K562 (cell line): Measurements from ENCODE around the gene CLIP1. TPM values are rescaled to one million over a fixed set of nuclear protein-coding genes. Genes with fewer than 3 reads are reported as not detected.

Experiments
- ATAC-seq: fragments of 200-7000 bp; cut with Tn5 transposase; 3 replicates; pipeline ENCODE4 v1.9.1; 2020; ENCODE audit warnings: moderate library complexity
- BruUV-seq: library from RNA; stranded (reverse); fragments of 400-500 nt; replicated peaks from 2 replicates; lab custom pipeline; 2021; lab: Mats Ljungman, UMichigan
- CTCF ChIA-PET: fragments of 300-600 bp; formaldehyde crosslinking; extraction: SDS; loops from one replicate; lab custom pipeline; 2021; ENCODE audit warnings: low intra/inter-chr PET ratio; lab: Yijun Ruan, JAX
- POLR2A ChIA-PET: fragments of 300-600, 350-650 bp; sonication (Branson Sonifier 250); formaldehyde crosslinking; extraction: SDS; loops from one replicate; lab custom pipeline; 2021; ENCODE audit warnings: antibody characterized with exemption, inconsistent platforms; lab: Yijun Ruan, JAX
- DNase-seq, 4 experiments: peaks; one replicate each; pipeline versions ENCODE4 v3.0.0 to v3.0.0-alpha.2; 2011 to 2018; ENCODE audit warnings: low spot score in 3 of 4, mixed read lengths in 3 of 4; ENCODE audit errors: extremely low read depth in 1 of 4
- FAIRE-seq: peaks from 2 replicates; lab custom pipeline; 2011; peaks lifted over from hg19 to GRCh38; lab: Jason Lieb, UNC
- H2AFZ ChIP-seq: 2 replicates; pipeline ENCODE4 v1.6.0; 2011; ENCODE audit warnings: low read depth, low read length, control low read depth, inconsistent platforms
- H3K27ac ChIP-seq: fragments of 200-600 bp; 3 replicates; pipeline ENCODE4 v1.8.0; 2011; ENCODE audit warnings: low read depth, mild to moderate bottlenecking, control low read depth, inconsistent platforms, low read length, moderate library complexity, mixed read lengths; ENCODE audit errors: extremely low read depth
- H3K27me3 ChIP-seq, 2 experiments: fragments of 300-600 bp in 1 of 2; 2 replicates in 1 of 2; 3 replicates in 1 of 2; pipeline versions ENCODE4 v1.6.0 to v1.8.0; 2011; ENCODE audit warnings: inconsistent platforms in 2 of 2, low read length in 2 of 2, mild to moderate bottlenecking in 1 of 2, mixed read lengths in 1 of 2, moderate library complexity in 1 of 2; ENCODE audit not compliant: control insufficient read depth in 2 of 2, insufficient read depth in 2 of 2
- H3K36me3 ChIP-seq: fragments of 300-600 bp; 3 replicates; pipeline ENCODE4 v1.8.0; 2011; ENCODE audit warnings: mild to moderate bottlenecking, low read length, inconsistent platforms; ENCODE audit not compliant: control insufficient read depth, insufficient read depth
- H3K4me1 ChIP-seq, 2 experiments: fragments of 200-600 bp in 1 of 2; replicated peaks in 1 of 2; 2 replicates in 1 of 2; 3 replicates in 1 of 2; pipeline versions ENCODE4 v1.5.1 to v1.8.0; 2011; ENCODE audit warnings: inconsistent platforms in 2 of 2, low read length in 2 of 2, mild to moderate bottlenecking in 1 of 2, mixed read lengths in 1 of 2, moderate library complexity in 1 of 2; ENCODE audit not compliant: control insufficient read depth in 2 of 2, insufficient read depth in 2 of 2
- H3K4me2 ChIP-seq: 2 replicates; pipeline ENCODE4 v1.6.1; 2011; ENCODE audit warnings: low read length, control low read depth, inconsistent platforms, mixed read lengths; ENCODE audit not compliant: insufficient read depth
- H3K4me3 ChIP-seq: fragments of 200-600 bp; sonication (generic), shearing (Covaris generic); 2 replicates; pipeline ENCODE4 v1.5.1; 2016; ENCODE audit warnings: control low read depth, inconsistent platforms
- H3K79me2 ChIP-seq: fragments of 200-600 bp; 3 replicates; pipeline ENCODE4 v1.8.0; 2011; ENCODE audit warnings: low read length, inconsistent platforms; ENCODE audit not compliant: control insufficient read depth, insufficient read depth
- H3K9ac ChIP-seq, 2 experiments: 2 replicates each; pipeline versions ENCODE4 v1.6.0 to v1.6.1; 2011; ENCODE audit warnings: low read depth in 2 of 2, low read length in 2 of 2, control low read depth in 1 of 2, inconsistent platforms in 1 of 2, mild to moderate bottlenecking in 1 of 2, mixed read lengths in 1 of 2; ENCODE audit not compliant: insufficient read depth in 1 of 2
- H3K9me1 ChIP-seq: one replicate; pipeline ENCODE4 v1.6.0; 2011; ENCODE audit warnings: inconsistent platforms, mild to moderate bottlenecking, low read length, moderate library complexity; ENCODE audit not compliant: control insufficient read depth, insufficient read depth
- H3K9me3 ChIP-seq: replicated peaks from 2 replicates; pipeline ENCODE4 v1.5.1; 2011; ENCODE audit warnings: low read depth, low read length, inconsistent platforms; ENCODE audit not compliant: control insufficient read depth, insufficient read depth
- H4K20me1 ChIP-seq: replicated peaks from 2 replicates; pipeline ENCODE4 v1.6.1; 2011; ENCODE audit warnings: low read length, inconsistent platforms, mixed read lengths; ENCODE audit not compliant: control insufficient read depth, insufficient read depth
- BMI1 ChIP-seq: fragments of 150-350 bp; IDR thresholded peaks from 2 replicates; pipeline ENCODE4 v1.6.1; 2014; ENCODE audit warnings: low read length
- CC2D1A ChIP-seq: fragments of 450-650 bp; IDR thresholded peaks from 2 replicates; pipeline ENCODE4 v1.6.1; 2017; ENCODE audit warnings: mild to moderate bottlenecking
- CHD2 ChIP-seq: IDR thresholded peaks from 2 replicates; pipeline ENCODE4 v1.6.1; 2011; ENCODE audit warnings: low read depth, low read length
- MYNN ChIP-seq, 2 experiments: sonication (generic); formaldehyde crosslinking in 1 of 2; IDR thresholded peaks; 2 replicates each; pipeline versions ENCODE4 v1.5.0 to v1.6.1; 2016 to 2020; ENCODE audit warnings: antibody characterized with exemption in 1 of 2, missing genetic modification reagents in 1 of 2
- NBN ChIP-seq: fragments of 450-650 bp; IDR thresholded peaks from 2 replicates; pipeline ENCODE4 v1.6.1; 2016; ENCODE audit warnings: low read depth, mild to moderate bottlenecking
- PHB ChIP-seq: fragments of 250-450 bp; sonication (Bioruptor Pico); IDR thresholded peaks from 2 replicates; pipeline ENCODE4 v1.5.0; 2021
- WGBS: fragments of 100-300 bp; shearing (Covaris generic); methylation state at CpG from one replicate; pipeline ENCODE4 v1.1.6; 2016; ENCODE audit warnings: low coverage, mixed read lengths; ENCODE audit not compliant: insufficient coverage; ENCODE audit errors: missing lambda C conversion rate; 5-methylcytosine and 5-hydroxymethylcytosine counted together
- in situ Hi-C: fragments of 300-500 bp; cut with MboI; formaldehyde crosslinking; loops from 4 replicates; pipeline ENCODE4 v1.15.0; 2018; ENCODE audit warnings: inconsistent platforms, mixed read lengths
- intact Hi-C: fragments of 100-400 bp; cut with micrococcal nuclease; formaldehyde crosslinking; loops from 2 replicates; pipeline ENCODE4 v1.14.2; 2022
- polyA plus RNA-seq, 8 experiments: library from polyadenylated mRNA; depleted of rRNA in 4 of 8; stranded (reverse) in 5 of 8; unstranded in 3 of 8; fragments of >200 nt; fragmentation: Nextera tagmentation in 2 of 8; fragmentation: Illumina TruSeq in 1 of 8; extraction: Ambion mirVana in 2 of 8; extraction: Trizol in 1 of 8; gene quantifications; 2 replicates each; pipeline versions ENCODE4 v1.2.1 to v1.2.3, GENCODE V29; 2011 to 2014; ENCODE audit warnings: inconsistent platforms in 1 of 8, missing spikeins in 1 of 8
- total RNA-seq, 7 experiments: library from RNA; depleted of rRNA in 6 of 7; stranded (reverse); fragments of >200 nt in 6 of 7; fragmentation: Illumina TruSeq in 2 of 7; extraction: Trizol in 2 of 7; gene quantifications; 2 replicates each; pipeline versions ENCODE4 v1.2.1 to v1.2.3, GENCODE V29; 2011 to 2021; ENCODE audit warnings: low replicate concordance in 1 of 7
- TF ChIP-seq, protein P1 (sequence below): fragments of 450-650 bp; formaldehyde crosslinking; IDR thresholded peaks from 2 replicates; pipeline ENCODE4 v1.4.0; 2022; ENCODE audit warnings: missing genetic modification characterization
- TF ChIP-seq, protein P2 (sequence below): fragments of 250-450 bp; sonication (Bioruptor Pico); IDR thresholded peaks from 2 replicates; pipeline ENCODE4 v1.8.0; 2021; ENCODE audit warnings: moderate library complexity, mild to moderate bottlenecking, inconsistent platforms

CLIP1 gene
- total and polyA plus RNA-seq, 9 of the 15 experiments (the other 6 are each of a cell fraction or from before 2014, with no cell fraction given) = 5.8 to 33.9 (median 27.6) TPM

DNA sequence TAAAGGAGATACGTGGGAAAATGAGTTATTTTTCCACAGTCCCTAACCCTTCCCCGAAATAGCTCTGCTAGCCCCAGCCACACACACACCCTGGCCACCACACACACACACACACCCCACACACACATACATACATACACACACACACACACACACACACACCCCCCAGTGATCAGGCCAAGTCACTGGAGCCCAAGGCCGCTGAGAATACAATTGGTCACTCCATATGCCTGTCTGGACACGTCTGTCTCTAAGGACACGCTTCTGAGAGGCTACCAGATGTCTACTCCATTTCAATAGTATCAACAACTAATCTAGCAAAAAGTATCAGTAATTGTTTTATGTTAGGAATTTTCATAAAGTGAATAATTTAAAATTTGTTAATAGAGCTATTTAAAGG lies 183.6 kb downstream of the CLIP1 start:
- TF ChIP-seq CHD2 = no peak
- TF ChIP-seq, protein P1, sequence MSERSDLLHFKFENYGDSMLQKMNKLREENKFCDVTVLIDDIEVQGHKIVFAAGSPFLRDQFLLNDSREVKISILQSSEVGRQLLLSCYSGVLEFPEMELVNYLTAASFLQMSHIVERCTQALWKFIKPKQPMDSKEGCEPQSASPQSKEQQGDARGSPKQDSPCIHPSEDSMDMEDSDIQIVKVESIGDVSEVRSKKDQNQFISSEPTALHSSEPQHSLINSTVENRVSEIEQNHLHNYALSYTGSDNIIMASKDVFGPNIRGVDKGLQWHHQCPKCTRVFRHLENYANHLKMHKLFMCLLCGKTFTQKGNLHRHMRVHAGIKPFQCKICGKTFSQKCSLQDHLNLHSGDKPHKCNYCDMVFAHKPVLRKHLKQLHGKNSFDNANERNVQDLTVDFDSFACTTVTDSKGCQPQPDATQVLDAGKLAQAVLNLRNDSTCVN = 0 out of 2 replicates have a peak, but pooled peaks have one; percentile 21
- Histone ChIP-seq H3K27me3 (no peaks in the 10 kb centered on the region), H3K9ac (no peak overlapping the region; a peak in 1 of 4 replicates), H3K4me2 (no peak overlapping the region), H4K20me1 (no peaks in the 10 kb centered on the region), H2AFZ (no peak overlapping the region), H3K4me1 (no peaks in the 10 kb centered on the region), H3K79me2 (no peaks in the 10 kb centered on the region), H3K9me1 (no peaks in the 10 kb centered on the region), H3K9me3 (no peaks in the 10 kb centered on the region), H3K27ac (no peak overlapping the region), H3K36me3 (peaks cover 48% of the 10 kb centered on the region; the same call in 2 of the 3 replicates), H3K4me3 (no peak overlapping the region)
- FAIRE-seq (no peak), DNase-seq (no peak), ATAC-seq (no peak)
- intact Hi-C loops (no loop called here), in situ Hi-C loops (no loop called here)
- POLR2A ChIA-PET = no interaction called here
- WGBS = 98% methylated on average over 5 of the region's 5 CpGs
- no TSS peak for BruUV-seq
- CTCF ChIA-PET = interaction anchor here (0.6 kb wide), 1 partner anchor 513 kb away, joined by 3 read pairs; no protein-coding TSS in a partner anchor

DNA sequence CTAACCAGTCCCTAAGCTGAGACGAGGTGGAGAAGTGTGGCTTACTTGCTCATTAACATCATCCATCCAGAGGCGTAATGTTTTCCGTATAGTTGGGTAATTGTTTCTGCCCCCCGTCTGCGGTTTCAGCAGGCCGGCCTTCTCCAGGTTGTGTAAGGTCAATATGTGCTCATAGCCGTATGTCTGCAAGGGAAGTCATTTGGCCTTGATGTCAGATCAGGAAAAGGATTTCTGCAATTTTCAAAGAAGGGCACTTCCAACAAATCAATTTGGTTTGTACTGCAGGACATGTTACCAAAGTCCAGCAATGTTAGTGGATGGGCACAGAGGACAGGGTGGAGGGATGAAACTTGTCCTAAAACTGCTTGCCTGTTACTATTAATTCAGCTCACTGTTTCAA lies 186.7 kb downstream of the CLIP1 start:
- in situ Hi-C loops = no loop called here
- Histone ChIP-seq H3K9me3 (no peaks in the 10 kb centered on the region), H3K9me1 (no peaks in the 10 kb centered on the region), H3K4me2 (no peak overlapping the region), H4K20me1 (no peaks in the 10 kb centered on the region), H3K27me3 (no peaks in the 10 kb centered on the region), H3K36me3 (peaks cover 51% of the 10 kb centered on the region), H3K4me3 (no peak overlapping the region), H2AFZ (no peak overlapping the region), H3K4me1 (no peaks in the 10 kb centered on the region), H3K9ac (no peak overlapping the region), H3K27ac (no peak overlapping the region), H3K79me2 (no peaks in the 10 kb centered on the region)
- BruUV-seq = no TSS peak
- no peak for ATAC-seq
- 89% methylated on average over 6 of the region's 7 CpGs for WGBS
- no peak for TF ChIP-seq NBN
- TF ChIP-seq CC2D1A = no peak
- TF ChIP-seq BMI1 = no peak
- no peak for TF ChIP-seq MYNN (IDR thresholded peaks at IDR 0.05)
- TF ChIP-seq MYNN (CRISPR knock-in tag; IDR thresholded peaks at IDR 0.05) = no peak
- no peak for TF ChIP-seq PHB
- TF ChIP-seq, protein P2, sequence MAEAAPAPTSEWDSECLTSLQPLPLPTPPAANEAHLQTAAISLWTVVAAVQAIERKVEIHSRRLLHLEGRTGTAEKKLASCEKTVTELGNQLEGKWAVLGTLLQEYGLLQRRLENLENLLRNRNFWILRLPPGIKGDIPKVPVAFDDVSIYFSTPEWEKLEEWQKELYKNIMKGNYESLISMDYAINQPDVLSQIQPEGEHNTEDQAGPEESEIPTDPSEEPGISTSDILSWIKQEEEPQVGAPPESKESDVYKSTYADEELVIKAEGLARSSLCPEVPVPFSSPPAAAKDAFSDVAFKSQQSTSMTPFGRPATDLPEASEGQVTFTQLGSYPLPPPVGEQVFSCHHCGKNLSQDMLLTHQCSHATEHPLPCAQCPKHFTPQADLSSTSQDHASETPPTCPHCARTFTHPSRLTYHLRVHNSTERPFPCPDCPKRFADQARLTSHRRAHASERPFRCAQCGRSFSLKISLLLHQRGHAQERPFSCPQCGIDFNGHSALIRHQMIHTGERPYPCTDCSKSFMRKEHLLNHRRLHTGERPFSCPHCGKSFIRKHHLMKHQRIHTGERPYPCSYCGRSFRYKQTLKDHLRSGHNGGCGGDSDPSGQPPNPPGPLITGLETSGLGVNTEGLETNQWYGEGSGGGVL = no peak
- no peak for DNase-seq
- ChIA-PET POLR2A (interaction anchor here (1.1 kb wide), 1 partner anchor 9 kb away, joined by 3 read pairs; no protein-coding TSS in a partner anchor), CTCF (no interaction called here)
- no peak for FAIRE-seq
- intact Hi-C loops = no loop called here
